Urothelium cell line (cell line): ENCODE measurements around the gene PLCE1.

Experiments
- DNase-seq: peaks from one replicate; pipeline ENCODE4 v3.0.0; 2011; ENCODE audit warnings: low spot score, mixed read lengths
- FAIRE-seq: peaks from 2 replicates; lab custom pipeline; 2011; peaks lifted over from hg19 to GRCh38; lab: Jason Lieb, UNC

The PLCE1 gene

DNA sequence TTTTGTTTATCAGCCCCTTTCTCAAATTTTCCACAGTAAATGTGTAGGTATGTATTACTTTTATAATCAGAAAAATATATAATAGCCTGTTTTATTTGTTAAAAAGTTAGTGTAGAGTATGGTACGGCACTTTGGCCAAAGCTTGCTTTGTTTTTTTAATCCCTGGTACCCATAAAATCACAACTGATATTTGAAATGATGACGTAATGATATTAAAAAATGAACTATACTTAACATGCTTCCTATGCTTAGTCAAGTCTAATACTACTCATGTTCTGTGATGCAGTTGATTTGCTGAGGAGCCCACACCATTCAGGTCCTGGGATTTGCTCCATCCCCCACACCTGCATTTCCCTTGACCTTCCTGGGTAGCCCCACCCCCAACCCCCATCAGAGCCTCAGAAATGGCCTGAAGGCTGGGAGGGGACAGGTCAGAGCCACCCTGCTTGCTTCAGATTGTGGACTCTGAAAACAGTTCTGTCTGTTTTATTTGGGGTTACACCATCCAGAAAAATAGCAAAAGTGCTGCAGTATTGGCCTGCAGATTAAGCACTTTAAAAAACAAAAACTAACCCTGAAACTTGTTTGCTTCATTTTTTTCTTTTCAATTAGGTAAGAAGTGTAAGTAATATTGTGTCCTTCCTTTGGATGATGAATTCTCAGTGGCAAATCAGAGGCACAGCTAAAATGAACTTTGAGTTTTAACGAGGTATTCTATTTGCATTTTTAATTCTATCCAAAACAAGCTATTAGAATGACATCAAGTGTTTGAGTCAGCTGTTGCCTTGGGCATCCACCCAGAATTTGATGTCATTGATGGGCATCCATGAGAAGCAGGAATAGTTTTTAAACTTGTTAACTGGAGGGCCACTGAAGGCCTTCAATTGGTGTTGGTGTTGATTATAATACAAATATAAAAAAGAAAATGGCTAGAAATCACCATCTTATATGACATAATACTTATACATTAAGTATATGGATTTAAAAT lies 23.3 kb downstream of the PLCE1 start:
- DNase-seq (no peak), FAIRE-seq (no peak)

DNA sequence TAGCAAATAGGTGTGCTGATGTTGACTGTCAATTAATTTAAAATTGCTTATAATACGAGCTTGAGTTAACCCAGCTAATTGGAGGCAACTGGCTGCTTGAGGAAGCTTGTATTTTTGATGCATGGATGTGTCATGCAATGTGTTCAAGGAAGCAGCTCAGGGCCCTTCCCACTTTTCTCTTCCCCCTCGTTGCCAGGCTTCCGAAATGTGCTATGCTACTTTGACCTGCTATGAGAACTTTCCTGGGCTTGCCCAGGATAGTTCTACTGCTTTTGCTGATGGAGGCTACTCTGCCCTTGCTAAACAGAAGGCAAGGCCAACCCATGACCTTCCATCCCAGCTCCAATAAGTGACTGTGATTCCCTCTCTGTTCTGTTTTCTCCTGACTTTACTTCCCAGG lies 24.4 kb downstream of the PLCE1 start:
- FAIRE-seq (no peak), DNase-seq (no peak)

DNA sequence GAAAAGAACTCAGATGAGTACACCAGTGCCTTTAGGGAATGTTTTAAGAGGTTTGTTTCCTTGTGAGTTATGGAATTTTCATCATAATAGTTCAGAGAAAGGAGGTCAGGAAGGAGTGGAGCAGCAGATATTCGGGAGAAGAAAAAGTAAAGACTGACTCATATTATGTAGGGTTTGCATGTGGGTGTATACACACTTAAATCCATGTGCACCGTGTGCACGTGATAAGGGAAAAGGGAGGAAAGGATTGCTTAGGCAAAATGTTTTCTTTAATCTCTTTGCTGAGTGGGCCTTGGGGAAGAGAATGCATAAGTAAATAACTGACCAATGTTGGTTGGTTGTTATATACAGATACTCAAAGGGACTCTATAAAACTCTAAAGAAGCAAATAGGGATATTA lies 30.2 kb downstream of the PLCE1 start:
- FAIRE-seq, result no peak
- DNase-seq, result no peak

GRCh38 chr10:94024407-94024806 lies 30.7 kb downstream of the PLCE1 start:
- DNase-seq, result no peak
- FAIRE-seq, result no peak

GRCh38 chr10:94025806-94026205 lies 32.1 kb downstream of the PLCE1 start:
- DNase-seq (no peak), FAIRE-seq (no peak)

GRCh38 chr10:94027197-94027596 lies 33.5 kb downstream of the PLCE1 start:
- FAIRE-seq, result no peak
- DNase-seq, result no peak

DNA sequence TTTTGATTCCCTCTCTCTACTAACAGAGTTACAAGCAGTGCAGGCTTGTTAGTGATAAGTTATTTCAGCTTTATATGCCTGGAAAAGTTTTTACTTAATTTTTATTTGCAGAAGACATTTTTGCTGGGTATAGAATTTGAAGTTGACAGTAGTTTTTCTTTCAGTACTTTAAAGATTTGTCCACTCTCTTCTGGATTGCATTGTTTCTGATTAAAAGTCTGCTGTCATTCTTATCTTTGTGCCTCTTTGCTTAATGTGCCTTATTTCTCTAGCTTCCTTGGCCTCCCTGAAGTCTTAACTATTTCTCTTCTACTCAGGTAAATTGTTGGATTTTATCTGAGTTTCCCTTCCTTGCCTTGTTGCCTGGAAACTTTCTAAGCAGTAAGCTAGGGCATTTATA lies 36.2 kb downstream of the PLCE1 start:
- DNase-seq, result no peak
- no peak for FAIRE-seq

DNA sequence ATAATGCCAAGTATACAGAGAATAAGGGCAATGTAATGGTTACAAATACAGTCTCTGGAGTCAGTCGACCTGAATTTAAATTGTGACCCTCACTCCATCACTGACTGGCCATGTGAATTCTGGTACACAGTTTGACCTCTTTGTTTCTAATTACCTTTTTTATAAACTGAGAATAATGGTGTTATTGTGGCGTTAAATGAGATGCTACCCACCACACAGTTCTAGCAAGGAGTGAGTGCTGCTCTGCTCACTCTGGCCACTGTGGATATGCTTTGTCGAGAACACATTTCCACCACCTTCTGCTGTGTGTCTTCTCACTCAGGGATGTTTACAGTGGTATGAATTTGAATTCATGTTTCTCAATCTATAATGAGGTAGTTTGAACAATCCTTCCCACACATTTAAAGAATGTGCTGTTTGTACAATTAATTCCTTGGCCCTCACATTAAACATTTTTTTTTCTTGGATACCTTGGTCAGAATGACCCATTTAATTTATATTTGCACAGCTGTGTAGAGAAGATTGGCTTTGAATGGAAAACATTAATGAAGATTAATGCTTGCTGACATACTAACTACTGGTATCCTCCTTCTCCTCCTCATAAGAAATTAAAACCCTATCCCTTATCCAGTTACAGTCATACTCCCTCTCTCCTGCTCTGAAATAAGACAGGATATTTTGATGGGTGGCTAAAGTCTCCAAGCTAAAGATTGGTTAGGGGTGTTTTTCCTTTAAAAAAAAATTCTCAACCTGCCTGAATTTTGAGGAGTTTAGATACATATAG lies 42.4 kb downstream of the PLCE1 start:
- no peak for DNase-seq
- peak; percentile 83 for FAIRE-seq

- FAIRE-seq (no peak), DNase-seq (no peak)
These were observed 43.0 kb downstream of the PLCE1 start for GRCh38 chr10:94036766-94037033.

DNA sequence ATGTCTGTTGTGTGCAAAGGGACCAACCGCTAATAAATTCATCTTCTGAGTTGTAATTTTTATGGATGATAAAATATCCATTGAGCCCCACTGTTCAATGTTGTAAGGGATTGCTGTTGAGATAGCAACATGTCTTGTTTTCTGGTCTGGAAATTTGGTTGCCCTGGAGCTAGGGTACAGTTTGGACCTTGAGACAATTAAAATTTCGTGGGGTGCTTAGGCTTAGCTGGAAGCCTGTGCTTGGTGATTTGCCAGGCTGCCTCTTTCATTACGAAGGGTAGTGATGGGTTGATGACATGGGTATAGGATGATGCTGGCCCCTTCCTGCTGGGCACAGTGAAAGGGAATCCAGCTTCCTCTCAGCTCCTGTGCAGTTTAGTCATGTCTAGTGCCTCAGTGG lies 43.6 kb downstream of the PLCE1 start:
- FAIRE-seq (no peak), DNase-seq (no peak)

- DNase-seq (peak; percentile 22), FAIRE-seq (no peak)
These were observed 44.3 kb downstream of the PLCE1 start for GRCh38 chr10:94038024-94038423.

- FAIRE-seq (no peak), DNase-seq (no peak)
These were observed 47.5 kb downstream of the PLCE1 start for GRCh38 chr10:94041206-94041605.

- FAIRE-seq (no peak), DNase-seq (peak; percentile 55)
These were observed 48.5 kb downstream of the PLCE1 start for GRCh38 chr10:94042001-94042833.

GRCh38 chr10:94042834-94043175 lies 49.1 kb downstream of the PLCE1 start:
- no peak for DNase-seq
- no peak for FAIRE-seq
